ENCODE measurements around the gene MRPL49.
"Not testable (repeated sequence)": the region's sequence is repeated elsewhere in the genome, so short reads cannot be mapped to it uniquely, and the experiment has no call there.

The MRPL49 gene

GRCh38 chr11:65132988-65133700 is 11.0 kb downstream of the MRPL49 start:
- no peak for DNase-seq (ENCODE audit: low read depth)

- no peak for DNase-seq (ENCODE audit: low read depth)
Measured at GRCh38 chr11:65133724-65134123, 11.6 kb downstream of the MRPL49 start.

DNA sequence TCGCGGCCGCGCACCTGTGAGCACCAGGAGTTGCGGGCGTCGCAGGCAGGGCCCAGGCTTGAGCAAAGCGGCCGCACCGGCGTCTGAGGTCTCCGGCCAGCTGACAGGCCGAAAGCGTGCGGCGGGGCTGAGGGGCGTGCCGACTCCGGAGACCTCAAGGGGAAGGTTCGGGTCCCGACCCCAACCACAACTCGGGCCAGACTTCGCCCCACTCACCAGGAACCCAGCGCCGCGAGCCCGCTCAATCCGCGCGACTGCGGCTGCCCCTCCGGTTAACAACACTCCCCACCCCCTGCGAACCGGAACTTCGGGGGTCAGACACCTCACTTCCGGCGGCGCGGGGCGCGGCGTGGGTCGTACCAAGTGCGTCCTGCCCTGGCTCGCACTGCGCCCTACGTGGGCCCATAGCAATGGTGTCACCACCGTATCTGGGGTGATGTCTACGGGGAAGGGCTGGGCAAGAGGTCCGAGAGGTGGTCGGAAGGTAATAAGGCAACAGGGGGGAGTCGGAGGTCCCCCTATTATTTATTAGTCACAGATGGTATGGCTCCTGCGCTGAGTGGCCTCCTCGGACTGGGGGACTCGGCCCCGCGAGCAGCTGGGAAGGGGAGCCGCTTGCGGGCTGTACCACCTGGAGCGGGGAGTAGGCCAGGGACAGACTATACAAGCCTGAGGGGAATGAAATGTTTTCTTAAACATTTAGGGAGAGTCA is 12.3 kb downstream of the MRPL49 start, which contains the start of gene SYVN1:
Gene SYVN1 (minus strand): TSS at position 280 of the 712 bp plus-strand sequence. CDS start 918 bp downstream, outside the sequence.
- DNase-seq (ENCODE audit: low read depth): peak; percentile 87

DNA sequence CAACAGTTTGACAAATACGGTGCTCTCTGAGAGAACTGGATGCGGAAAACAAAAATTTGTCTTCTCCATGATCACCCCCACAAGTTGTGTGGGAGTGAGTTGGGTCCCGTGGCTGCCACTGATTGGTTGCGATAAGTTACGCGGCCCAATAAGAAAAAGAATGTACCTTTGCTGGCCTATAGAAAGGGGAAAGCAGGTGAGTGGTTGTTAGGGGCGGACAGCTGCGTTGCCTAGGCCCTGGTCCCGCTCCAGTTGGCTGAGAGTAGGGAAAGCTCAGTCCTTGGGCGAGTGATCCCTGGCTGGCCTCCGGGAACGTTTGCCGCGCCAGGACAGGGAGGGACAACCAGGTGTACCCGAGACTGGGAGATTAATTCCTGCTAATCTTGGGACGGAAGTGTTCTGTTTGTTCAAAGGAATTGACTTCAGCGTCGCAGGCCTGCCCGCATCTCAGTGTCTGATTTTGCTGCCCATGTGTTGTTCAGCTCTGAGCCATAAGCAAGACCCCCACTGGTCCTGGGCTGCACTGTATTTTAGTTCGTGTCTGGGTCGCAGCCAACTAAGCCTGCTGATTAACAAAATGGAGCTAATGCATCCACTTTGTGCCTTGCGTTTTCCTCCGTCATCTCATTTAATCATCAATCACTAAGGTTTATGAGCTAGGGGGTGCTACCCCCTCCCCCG is 13.0 kb downstream of the MRPL49 start:
- peak; percentile 69 for DNase-seq (ENCODE audit: low read depth)

GRCh38 chr11:65135633-65136145 is 13.6 kb downstream of the MRPL49 start:
- no peak for DNase-seq (ENCODE audit: low read depth)

GRCh38 chr11:65136515-65137096 is 14.5 kb downstream of the MRPL49 start:
- DNase-seq (ENCODE audit: low read depth): no peak

DNA sequence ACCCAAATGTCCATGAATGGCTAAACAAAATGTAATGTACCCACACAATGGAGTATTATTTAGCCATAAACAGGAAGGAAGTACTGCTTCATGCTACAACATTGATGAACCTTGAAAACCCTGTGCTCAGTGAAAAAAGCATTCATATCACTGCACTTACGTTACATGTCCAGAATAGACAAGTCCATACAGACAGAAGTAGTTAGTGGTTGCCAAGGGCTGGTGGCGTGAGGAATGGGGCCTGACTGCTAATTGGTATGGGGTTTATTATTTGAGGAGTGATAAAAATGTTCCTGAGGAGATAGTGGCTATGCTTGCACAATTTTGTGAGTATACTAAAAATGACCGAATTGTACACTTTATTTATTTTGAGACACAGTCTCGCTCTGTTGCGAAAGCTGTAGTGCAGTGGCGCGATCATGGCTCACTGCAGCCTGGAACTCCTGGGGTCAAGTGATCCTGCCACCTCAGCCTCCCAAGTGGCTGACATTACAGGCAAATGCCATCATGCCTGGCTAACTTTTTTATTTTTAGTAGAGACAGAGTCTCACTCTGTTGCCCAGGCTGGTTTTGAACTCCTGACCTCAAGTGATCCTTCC is 19.9 kb downstream of the MRPL49 start:
- no peak for DNase-seq (ENCODE audit: low read depth)

GRCh38 chr11:65147352-65148075 is 25.4 kb downstream of the MRPL49 start:
- DNase-seq (ENCODE audit: low read depth): no peak

DNA sequence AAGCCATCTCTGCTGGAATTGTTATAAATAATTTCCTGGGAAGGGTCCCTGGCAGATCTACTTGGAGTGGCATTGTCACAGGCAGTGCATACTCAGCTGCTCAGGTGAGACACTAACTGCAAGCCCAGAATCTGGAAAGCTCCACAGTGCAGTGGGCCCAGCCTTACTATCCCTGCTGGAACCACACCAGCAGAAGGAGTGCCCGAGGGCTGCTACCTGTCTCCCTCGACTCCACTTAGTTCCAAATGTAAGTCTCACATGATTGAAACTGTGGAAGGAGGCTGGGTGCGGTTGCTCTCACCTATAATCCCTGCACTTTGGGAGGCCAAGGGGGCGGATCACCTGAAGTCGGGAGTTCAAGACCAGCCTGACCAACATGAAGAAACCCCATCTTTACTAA is 26.5 kb downstream of the MRPL49 start:
- DNase-seq (ENCODE audit: low read depth): no peak

GRCh38 chr11:65150131-65150508 is 28.0 kb downstream of the MRPL49 start:
- DNase-seq (ENCODE audit: low read depth): not testable (repeated sequence)

DNA sequence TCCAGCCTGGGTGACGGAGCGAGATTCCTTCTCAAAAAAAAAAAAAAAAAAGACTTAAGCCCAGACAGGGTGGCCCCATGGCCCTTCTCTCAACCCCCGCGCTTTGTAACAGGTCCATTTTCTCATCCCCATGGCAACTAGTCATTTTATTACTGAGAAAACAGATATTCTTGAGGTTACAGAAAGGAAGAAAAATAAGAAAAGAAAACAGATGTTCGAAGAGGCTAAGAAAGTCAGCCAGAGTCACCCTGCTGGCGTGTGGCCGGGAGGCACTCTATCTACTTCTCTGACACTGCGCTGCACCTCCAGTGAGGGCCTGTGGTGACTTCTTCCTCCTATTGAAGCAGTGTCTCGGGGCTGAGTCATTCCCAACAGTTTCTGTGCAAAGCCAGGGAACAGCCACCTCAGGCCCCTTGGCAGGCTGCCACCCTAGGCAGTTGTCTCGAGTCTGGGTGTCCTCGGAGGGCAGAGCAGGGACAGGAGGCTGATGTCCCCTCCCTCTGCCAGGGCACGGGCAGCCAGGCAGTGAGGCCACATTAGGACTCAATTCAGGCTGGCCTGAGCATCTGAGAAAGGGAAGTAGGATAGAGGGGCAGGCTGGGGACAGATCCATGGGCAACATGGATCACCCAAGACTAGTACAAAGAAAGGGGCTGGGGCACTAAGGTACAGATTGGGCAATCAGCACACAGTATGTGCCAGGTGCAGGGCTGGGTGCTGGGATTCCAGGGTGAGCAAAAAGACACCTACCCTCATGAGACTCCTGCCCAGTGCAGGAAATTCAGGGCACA is 28.6 kb downstream of the MRPL49 start:
- DNase-seq (ENCODE audit: low read depth): no peak

DNA sequence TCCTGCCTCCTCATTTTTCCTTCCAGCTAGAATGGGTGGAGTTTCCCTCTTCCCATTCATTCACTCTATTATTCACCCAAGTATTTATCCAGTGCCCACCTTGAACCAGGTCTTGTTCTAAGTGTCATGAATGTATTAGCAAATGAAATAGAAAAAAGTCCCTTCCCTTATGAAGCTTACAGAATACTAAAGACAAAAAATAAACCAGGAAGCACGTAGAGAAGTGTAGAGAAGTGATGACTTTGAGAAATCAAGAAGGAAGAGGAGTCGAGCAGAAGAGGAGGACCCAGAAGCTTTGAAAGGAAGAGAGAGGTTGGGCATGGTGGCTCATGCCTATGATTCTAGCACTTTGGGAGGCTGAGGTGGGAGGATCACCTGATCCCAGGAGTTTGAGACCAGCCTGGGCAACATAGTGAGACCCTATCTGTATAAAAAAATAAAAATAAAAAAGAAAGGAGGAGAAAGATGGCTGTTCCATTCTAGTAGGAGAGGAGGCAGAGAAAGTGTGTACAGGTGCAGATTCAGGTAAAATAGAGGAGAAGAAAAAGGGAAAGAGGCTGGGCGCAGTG is 29.3 kb downstream of the MRPL49 start:
- no peak for DNase-seq (ENCODE audit: low read depth)

DNA sequence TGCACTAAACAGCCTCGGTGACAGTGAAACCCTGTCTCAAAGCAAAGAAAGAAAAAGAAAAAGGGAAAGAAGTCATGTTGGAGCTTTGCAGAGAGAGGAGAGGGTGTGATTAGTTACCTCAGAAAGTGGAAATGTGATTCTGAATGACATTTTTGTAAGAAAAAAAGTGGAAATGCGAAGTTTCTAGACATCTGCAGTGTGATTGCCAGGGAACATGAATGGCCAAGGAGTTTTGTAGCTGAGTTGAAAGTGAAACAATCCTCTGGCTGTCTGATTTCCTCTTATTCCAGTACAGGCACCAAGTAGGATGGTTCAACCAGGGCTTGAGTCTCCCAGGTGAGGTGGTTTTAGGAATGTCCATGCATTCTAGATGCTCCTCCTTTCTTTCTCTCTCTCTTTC is 30.0 kb downstream of the MRPL49 start:
- DNase-seq (ENCODE audit: low read depth): no peak

DNA sequence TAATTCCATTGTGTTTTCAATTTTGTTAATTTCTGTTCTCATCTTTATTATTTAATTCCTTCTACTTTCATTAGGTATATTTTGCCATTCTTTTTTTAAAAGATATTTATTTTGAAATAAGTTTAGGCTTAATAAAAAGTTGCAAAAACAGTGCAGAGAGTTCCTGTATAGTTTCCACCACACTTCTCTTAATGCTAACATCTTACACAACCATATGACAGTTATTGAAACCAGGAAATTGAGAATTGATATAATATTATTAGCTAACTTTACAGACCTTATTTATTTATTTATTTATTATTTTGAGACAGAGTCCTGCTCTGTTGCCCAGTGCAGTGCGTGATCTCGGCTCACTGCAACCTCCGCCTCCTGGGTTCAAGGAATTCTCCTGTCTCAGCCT is 34.1 kb downstream of the MRPL49 start:
- DNase-seq (ENCODE audit: low read depth): no peak

DNA sequence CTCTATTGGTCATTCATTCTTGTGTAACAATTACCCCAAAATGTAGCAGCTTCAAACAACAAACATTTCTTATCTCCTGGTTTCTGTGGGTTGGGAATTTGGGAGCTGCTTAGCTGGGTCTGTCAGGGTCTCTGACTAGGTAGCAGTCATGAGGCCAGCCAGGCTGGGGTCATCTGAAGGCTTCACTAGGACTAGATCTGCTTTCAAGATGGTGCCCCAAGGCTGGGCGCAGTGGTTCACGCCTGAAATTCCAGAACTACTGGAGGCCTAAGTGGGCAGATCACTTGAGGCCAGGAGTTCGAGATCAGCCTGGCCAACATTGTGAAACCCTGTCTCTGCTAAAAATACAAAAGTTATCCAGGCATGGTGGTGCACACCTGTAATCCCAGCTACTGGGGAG is 34.8 kb downstream of the MRPL49 start:
- DNase-seq (ENCODE audit: low read depth): no peak

DNA sequence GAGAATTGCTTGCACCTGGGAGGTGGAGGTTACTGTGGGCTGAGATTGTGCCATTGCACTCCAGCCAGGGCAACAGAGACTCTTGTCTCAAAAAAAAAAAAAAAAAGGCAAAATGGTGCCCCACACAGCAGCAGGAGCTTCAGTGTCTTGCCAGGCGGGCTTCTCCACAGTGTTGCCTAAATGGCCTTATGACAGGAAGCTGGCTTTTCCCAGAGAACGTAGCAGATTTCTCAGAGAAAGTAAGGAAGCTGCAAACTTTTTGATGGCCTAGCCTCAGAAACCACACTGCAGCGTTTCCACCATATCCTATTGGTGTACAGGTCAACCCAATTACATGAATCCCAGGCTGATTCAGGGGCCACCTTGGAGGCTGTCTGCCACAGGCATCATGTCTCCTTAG is 35.2 kb downstream of the MRPL49 start:
- DNase-seq (ENCODE audit: low read depth): no peak

DNA sequence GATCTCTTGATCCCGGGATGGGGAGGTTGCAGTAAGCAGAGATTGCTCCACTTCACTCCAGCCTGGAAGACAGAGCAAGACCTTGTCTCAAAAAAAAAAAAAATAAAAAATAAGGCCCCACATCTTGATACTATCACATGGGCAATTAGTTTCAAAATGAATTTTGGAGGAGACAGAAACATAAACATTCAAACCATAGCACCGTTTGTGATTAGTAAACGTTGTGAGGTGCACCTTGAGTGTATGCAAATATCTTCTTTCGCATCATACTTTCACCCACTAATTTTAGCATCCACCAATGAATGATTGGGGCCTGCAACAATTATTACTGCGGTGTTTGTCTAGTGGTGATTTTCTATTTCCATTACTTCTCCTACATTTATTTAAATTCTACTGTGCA is 36.9 kb downstream of the MRPL49 start:
- DNase-seq (ENCODE audit: low read depth): no peak

DNA sequence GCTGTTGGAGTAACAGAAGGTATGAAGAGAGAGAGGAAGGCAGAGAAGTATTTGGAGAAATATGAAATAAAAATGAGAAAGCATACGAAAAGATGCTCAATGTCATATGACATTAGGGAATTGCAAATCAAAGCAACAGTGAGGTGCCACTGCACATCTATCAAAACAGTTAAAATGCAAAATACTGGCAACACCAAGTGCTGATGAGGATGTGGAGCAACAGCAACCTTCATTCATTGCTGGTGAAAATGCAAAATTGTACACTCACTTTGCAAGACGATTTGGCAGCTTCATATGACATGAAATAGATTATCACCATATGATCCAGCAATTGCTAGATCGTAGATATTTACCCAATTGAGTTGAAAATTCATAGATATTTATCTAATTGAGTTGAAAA is 38.5 kb downstream of the MRPL49 start:
- no peak for DNase-seq (ENCODE audit: low read depth)

DNA sequence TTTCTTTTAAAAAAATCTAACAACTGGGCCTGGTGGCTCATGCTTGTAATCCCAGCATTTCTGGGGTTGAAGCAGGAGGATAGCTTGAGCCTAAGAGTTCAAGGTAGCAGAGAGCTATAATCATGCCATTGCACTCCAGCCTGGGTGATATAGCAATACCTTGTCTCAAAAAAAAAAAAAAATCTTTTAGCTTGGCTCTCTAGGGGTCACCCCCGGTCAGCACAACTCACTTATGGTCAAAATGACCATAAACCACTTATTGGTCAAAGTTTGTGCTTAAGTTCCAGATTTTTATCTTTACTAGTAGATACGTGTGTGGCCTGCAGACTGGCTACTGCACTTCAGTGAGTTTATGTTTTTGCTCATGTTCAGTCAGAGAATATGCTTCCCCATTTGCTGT is 41.6 kb downstream of the MRPL49 start:
- DNase-seq (ENCODE audit: low read depth): no peak
